Stomach (tissue), 9 donors: ENCODE data around the gene FNBP1. TPM values are rescaled to one million over a fixed set of nuclear protein-coding genes. Genes with fewer than 3 reads are reported as not detected.

Source experiments
- DNase-seq, 2 donors: peaks; one replicate each; pipeline versions ENCODE4 v3.0.0 to v3.0.0-alpha.2; 2013 to 2019
- H3K27ac ChIP-seq, 5 donors: fragments of 200-600 bp in 4 of 5; sonication (generic) in 4 of 5; one replicate each; pipeline ENCODE4 v1.5.1; 2013 to 2019; ENCODE audit warnings: mild to moderate bottlenecking in 1 of 5, moderate library complexity in 1 of 5
- H3K27me3 ChIP-seq, 3 donors: fragments of 200-600 bp; sonication (generic); one replicate each; pipeline ENCODE4 v1.5.1; 2017 to 2019; ENCODE audit warnings: mixed run types in 1 of 3
- H3K36me3 ChIP-seq, 4 donors: fragments of 200-600 bp; sonication (generic); 1 replicate in 3 of 4; 2 replicates in 1 of 4; pipeline ENCODE4 v1.5.1; 2016 to 2019
- H3K4me1 ChIP-seq, 4 donors: fragments of 200-600 bp; sonication (generic); one replicate each; pipeline ENCODE4 v1.5.1; 2016 to 2019
- H3K4me3 ChIP-seq, 4 donors: fragments of 200-600 bp; sonication (generic) in 3 of 4; one replicate each; pipeline ENCODE4 v1.5.1; 2016 to 2019; ENCODE audit warnings: mild to moderate bottlenecking in 1 of 4
- H3K9me3 ChIP-seq, 4 donors: fragments of 200-600 bp; sonication (generic); one replicate each; pipeline ENCODE4 v1.5.1; 2016 to 2019
- CTCF ChIP-seq, 7 experiments: fragments of 450-650 bp in 4 of 7; fragments of 200-600 bp in 3 of 7; sonication (generic) in 3 of 7; IDR thresholded peaks; one replicate each; pipeline ENCODE4 v1.5.1; 2016 to 2019; ENCODE audit warnings: antibody characterized with exemption in 7 of 7, control low read depth in 2 of 7, mild to moderate bottlenecking in 1 of 7
- EP300 ChIP-seq: sonication (generic); formaldehyde crosslinking; IDR thresholded peaks from one replicate; pipeline ENCODE4 v1.6.1; 2017; ENCODE audit warnings: antibody characterized with exemption
- POLR2A ChIP-seq, 4 donors: fragments of 450-650 bp; IDR thresholded peaks; one replicate each; pipeline ENCODE4 v1.6.1; 2016; ENCODE audit warnings: antibody characterized with exemption in 4 of 4, control low read depth in 2 of 4, mild to moderate bottlenecking in 1 of 4, moderate library complexity in 1 of 4
- POLR2AphosphoS5 ChIP-seq, 3 donors: sonication (generic); formaldehyde crosslinking; IDR thresholded peaks; one replicate each; pipeline ENCODE4 v1.6.1; 2016; ENCODE audit warnings: antibody characterized with exemption in 3 of 3
- WGBS, 5 donors: extraction: QIAGEN DNeasy Blood & Tissue Kit in 3 of 5; methylation state at CpG; one replicate each; pipeline versions ENCODE4 v1.1.5 to v1.1.7; 2013 to 2018; 5-methylcytosine and 5-hydroxymethylcytosine counted together
- intact Hi-C: fragments of 100-400 bp; cut with DNase I; formaldehyde crosslinking; loops from one replicate; pipeline ENCODE4 v1.15.1; 2023; ENCODE audit warnings: low total_unique reads
- polyA plus RNA-seq, 3 donors: library from polyadenylated mRNA; stranded (reverse); fragments of 200-250 nt; gene quantifications; one replicate each; pipeline ENCODE4 v1.2.3, GENCODE V29; 2013
- total RNA-seq, 5 donors: library from RNA; depleted of rRNA; stranded (reverse); fragments of >200 nt; gene quantifications; one replicate each; pipeline versions ENCODE4 v1.1.0 to v1.2.3, GENCODE V29; 2014 to 2016
- donor health status: healthy with polysubstance abuse.
- donor health status: Bipolar disorder and iron deficiency.
- donor health status: healthy.

The FNBP1 gene
- total and polyA plus RNA-seq, 8 donors: 9.0 to 129 (median 57.3) TPM

GRCh38 chr9:129918296-129918950 lies 124.6 kb downstream of the FNBP1 start:
- intact Hi-C loops: no loop called here
- Histone ChIP-seq H3K36me3 (peaks cover 3 to 50% (median 39%) of the 10 kb centered on the region in 4 donors), H3K27ac (no peak overlapping the region), H3K4me1 (no peaks in the 10 kb centered on the region), H3K27me3 (no peaks in the 10 kb centered on the region), H3K9me3 (no peaks in the 10 kb centered on the region), H3K4me3 (no peak overlapping the region)
- TF ChIP-seq POLR2AphosphoS5 (IDR thresholded peaks at IDR 0.05): no peak
- WGBS, 5 donors: 91 to 96% (median 94%) methylated on average over 14 of the region's 14 CpGs
- DNase-seq: no peak

- no peaks in the 10 kb centered on the region for H3K4me1 ChIP-seq
- no peaks in the 10 kb centered on the region for H3K27me3 ChIP-seq
- 94 to 98% (median 96%) methylated on average over 7 of the region's 7 CpGs for WGBS, 5 donors
- TF ChIP-seq POLR2AphosphoS5 (IDR thresholded peaks at IDR 0.05) (no peak), POLR2A (IDR thresholded peaks at IDR 0.05) (no peak), CTCF (IDR thresholded peaks at IDR 0.05) (no peak), EP300 (no peak)
- DNase-seq: no peak
- no peak overlapping the region for H3K27ac ChIP-seq
- H3K4me3 ChIP-seq: no peak overlapping the region
- no peaks in the 10 kb centered on the region for H3K9me3 ChIP-seq
- intact Hi-C loops: no loop called here
- peaks cover 0 to 43% (median 27%) of the 10 kb centered on the region in 4 donors for H3K36me3 ChIP-seq
Measured at GRCh38 chr9:129916707-129917106, 126.3 kb downstream of the FNBP1 start.

GRCh38 chr9:129914051-129914450 lies 128.9 kb downstream of the FNBP1 start:
- Histone ChIP-seq H3K27ac (no peak overlapping the region), H3K4me3 (no peak overlapping the region), H3K27me3 (no peaks in the 10 kb centered on the region), H3K4me1 (peaks cover 0 to 17% (median 2%) of the 10 kb centered on the region in 4 donors), H3K9me3 (no peaks in the 10 kb centered on the region), H3K36me3 (peaks cover 0 to 41% (median 27%) of the 10 kb centered on the region in 4 donors)
- WGBS, 5 donors: 88 to 97% (median 96%) methylated on average over 5 of the region's 5 CpGs
- no peak for TF ChIP-seq EP300
- no peak for TF ChIP-seq POLR2AphosphoS5 (IDR thresholded peaks at IDR 0.05)
- no peak for TF ChIP-seq CTCF (IDR thresholded peaks at IDR 0.05)
- no peak for TF ChIP-seq POLR2A (IDR thresholded peaks at IDR 0.05)
- DNase-seq: no peak
- intact Hi-C loops: no loop called here

- whole genome bisulfite sequencing, 5 donors: 71 to 78% (median 75%) methylated on average over 15 of the region's 15 CpGs
- intact Hi-C loops: no loop called here
- peak in 1 of 2 donors; percentile 88 for DNase-seq
- Histone ChIP-seq H3K4me1 (peaks cover 0 to 17% (median 2%) of the 10 kb centered on the region in 4 donors), H3K36me3 (peaks cover 6 to 53% (median 46%) of the 10 kb centered on the region in 4 donors), H3K27me3 (no peaks in the 10 kb centered on the region), H3K9me3 (no peaks in the 10 kb centered on the region), H3K27ac (peak overlapping the region in 2 of 5 donors; percentile 33 to 53), H3K4me3 (no peak overlapping the region)
- TF ChIP-seq CTCF (IDR thresholded peaks at IDR 0.05) (no peak), POLR2AphosphoS5 (IDR thresholded peaks at IDR 0.05) (peak in 2 of 3 donors; percentile 28 to 85), POLR2A (IDR thresholded peaks at IDR 0.05) (no peak), EP300 (no peak)
Measured at GRCh38 chr9:129910628-129911567, 132.1 kb downstream of the FNBP1 start.
